ENCODE data around the gene REEP1.

GRCh38 chr2:86372641-86373502 is 35.4 kb upstream of the REEP1 start:
- no peak for TF ChIP-seq ZNF367 (CRISPR knock-in tag; IDR thresholded peaks at IDR 0.05; ENCODE audit: borderline replicate concordance)
- no peak for TF ChIP-seq RXRA (CRISPR knock-in tag; IDR thresholded peaks at IDR 0.05)
- TF ChIP-seq ZNF180 (CRISPR knock-in tag; IDR thresholded peaks at IDR 0.05; ENCODE audit: borderline replicate concordance, low read depth) = no peak
